Measurements from ENCODE around the gene HSBP1L1.

The HSBP1L1 gene

DNA sequence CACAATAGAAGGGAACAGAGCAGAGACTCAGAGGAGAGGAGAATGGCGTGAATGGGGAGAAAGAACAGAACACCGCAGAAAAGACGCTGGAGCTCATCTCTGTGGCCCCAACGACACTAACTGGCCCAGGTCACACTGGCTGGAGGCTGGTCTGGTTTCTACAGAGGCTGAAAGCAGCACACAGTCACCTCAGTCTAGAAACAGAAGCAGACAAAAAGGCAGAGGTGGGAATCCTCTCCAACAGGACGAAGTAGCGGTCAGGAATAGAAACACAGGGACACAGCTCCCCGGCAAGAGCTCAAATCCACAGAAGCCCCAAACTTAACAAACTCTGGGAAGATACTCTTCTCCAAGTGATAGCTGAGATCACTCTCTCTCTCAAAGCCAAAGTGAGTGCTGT is 22.2 kb upstream of the HSBP1L1 start:
- no peak for TF ChIP-seq RAD21 (IDR thresholded peaks at IDR 0.05; ENCODE audit: low read depth)
- TF ChIP-seq TAF1 (IDR thresholded peaks at IDR 0.05; ENCODE audit: low read depth) = no peak
- no peak for TF ChIP-seq TEAD4 (IDR thresholded peaks at IDR 0.05)
- TF ChIP-seq EP300 (IDR thresholded peaks at IDR 0.05; ENCODE audit: borderline replicate concordance) = no peak
- TF ChIP-seq FOXM1 (IDR thresholded peaks at IDR 0.05; ENCODE audit: borderline replicate concordance, low read depth) = no peak
- TF ChIP-seq NFIC (IDR thresholded peaks at IDR 0.05) = no peak
- TF ChIP-seq EGR1 (IDR thresholded peaks at IDR 0.05) = no peak
- TF ChIP-seq, protein P1, sequence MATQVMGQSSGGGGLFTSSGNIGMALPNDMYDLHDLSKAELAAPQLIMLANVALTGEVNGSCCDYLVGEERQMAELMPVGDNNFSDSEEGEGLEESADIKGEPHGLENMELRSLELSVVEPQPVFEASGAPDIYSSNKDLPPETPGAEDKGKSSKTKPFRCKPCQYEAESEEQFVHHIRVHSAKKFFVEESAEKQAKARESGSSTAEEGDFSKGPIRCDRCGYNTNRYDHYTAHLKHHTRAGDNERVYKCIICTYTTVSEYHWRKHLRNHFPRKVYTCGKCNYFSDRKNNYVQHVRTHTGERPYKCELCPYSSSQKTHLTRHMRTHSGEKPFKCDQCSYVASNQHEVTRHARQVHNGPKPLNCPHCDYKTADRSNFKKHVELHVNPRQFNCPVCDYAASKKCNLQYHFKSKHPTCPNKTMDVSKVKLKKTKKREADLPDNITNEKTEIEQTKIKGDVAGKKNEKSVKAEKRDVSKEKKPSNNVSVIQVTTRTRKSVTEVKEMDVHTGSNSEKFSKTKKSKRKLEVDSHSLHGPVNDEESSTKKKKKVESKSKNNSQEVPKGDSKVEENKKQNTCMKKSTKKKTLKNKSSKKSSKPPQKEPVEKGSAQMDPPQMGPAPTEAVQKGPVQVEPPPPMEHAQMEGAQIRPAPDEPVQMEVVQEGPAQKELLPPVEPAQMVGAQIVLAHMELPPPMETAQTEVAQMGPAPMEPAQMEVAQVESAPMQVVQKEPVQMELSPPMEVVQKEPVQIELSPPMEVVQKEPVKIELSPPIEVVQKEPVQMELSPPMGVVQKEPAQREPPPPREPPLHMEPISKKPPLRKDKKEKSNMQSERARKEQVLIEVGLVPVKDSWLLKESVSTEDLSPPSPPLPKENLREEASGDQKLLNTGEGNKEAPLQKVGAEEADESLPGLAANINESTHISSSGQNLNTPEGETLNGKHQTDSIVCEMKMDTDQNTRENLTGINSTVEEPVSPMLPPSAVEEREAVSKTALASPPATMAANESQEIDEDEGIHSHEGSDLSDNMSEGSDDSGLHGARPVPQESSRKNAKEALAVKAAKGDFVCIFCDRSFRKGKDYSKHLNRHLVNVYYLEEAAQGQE (IDR thresholded peaks at IDR 0.05; ENCODE audit: low read depth) = no peak
- TF ChIP-seq, protein P2, sequence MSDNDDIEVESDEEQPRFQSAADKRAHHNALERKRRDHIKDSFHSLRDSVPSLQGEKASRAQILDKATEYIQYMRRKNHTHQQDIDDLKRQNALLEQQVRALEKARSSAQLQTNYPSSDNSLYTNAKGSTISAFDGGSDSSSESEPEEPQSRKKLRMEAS (IDR thresholded peaks at IDR 0.05) = no peak
- no peak for TF ChIP-seq TCF12 (IDR thresholded peaks at IDR 0.05; ENCODE audit: low read depth)
- TF ChIP-seq YY1 (IDR thresholded peaks at IDR 0.05; ENCODE audit: low read depth) = no peak
- TF ChIP-seq ZBTB7A (IDR thresholded peaks at IDR 0.05; ENCODE audit: low read depth) = no peak
- TF ChIP-seq CEBPB (IDR thresholded peaks at IDR 0.05) = no peak
- TF ChIP-seq CREB1 (IDR thresholded peaks at IDR 0.05; ENCODE audit: low read depth) = no peak
- TF ChIP-seq, protein P3, sequence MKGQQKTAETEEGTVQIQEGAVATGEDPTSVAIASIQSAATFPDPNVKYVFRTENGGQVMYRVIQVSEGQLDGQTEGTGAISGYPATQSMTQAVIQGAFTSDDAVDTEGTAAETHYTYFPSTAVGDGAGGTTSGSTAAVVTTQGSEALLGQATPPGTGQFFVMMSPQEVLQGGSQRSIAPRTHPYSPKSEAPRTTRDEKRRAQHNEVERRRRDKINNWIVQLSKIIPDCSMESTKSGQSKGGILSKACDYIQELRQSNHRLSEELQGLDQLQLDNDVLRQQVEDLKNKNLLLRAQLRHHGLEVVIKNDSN (IDR thresholded peaks at IDR 0.05) = no peak

DNA sequence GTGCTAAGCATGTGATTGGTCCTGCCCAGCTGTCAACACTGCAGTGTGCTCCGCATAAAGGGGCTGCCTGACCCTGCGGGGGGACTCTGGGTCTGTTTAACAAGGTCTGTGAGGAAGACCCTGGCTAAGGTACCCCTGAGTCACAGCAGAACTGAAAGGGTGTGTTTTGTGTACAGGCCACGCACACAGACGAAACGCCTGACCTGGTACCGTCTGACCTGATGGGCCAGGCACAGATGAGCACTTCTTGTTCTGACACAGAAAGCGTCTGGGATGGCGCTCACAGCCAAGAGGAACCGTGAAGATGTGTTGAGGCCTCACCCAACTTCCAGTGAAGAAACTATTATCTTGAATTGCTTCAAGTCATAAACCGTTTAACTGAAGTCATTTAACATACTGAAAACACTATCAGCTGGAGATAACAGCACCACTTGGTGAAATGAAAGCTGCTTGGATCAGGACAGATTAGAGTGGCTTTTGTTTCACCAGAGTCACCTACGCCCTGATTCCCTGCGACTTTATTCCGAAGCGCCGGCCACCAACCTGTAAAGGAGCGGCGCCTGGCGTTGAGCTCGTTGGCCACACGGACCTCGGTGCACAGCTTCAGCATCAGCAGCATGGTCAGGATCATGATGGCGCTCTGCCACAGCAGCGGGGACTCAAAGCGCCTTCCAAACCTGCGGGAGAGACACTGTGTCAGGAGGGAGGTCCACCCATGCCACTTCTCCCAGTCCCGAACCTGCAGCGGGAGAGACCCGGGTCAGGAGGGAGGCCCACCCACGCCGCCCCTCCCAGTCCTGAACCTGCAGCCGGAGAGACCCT is 21.4 kb upstream of the HSBP1L1 start:
- TF ChIP-seq YY1 (IDR thresholded peaks at IDR 0.05; ENCODE audit: low read depth) = no peak
- no peak for TF ChIP-seq EGR1 (IDR thresholded peaks at IDR 0.05)
- no peak for TF ChIP-seq CEBPB (IDR thresholded peaks at IDR 0.05)
- no peak for TF ChIP-seq TEAD4 (IDR thresholded peaks at IDR 0.05)
- TF ChIP-seq EP300 (IDR thresholded peaks at IDR 0.05; ENCODE audit: borderline replicate concordance) = no peak
- no peak for TF ChIP-seq ZBTB7A (IDR thresholded peaks at IDR 0.05; ENCODE audit: low read depth)
- TF ChIP-seq, protein P2 (IDR thresholded peaks at IDR 0.05) = no peak
- TF ChIP-seq CREB1 (IDR thresholded peaks at IDR 0.05; ENCODE audit: low read depth) = no peak
- TF ChIP-seq, protein P3 (IDR thresholded peaks at IDR 0.05) = no peak
- no peak for TF ChIP-seq TAF1 (IDR thresholded peaks at IDR 0.05; ENCODE audit: low read depth)
- TF ChIP-seq RAD21 (IDR thresholded peaks at IDR 0.05; ENCODE audit: low read depth) = no peak
- TF ChIP-seq, protein P1 (IDR thresholded peaks at IDR 0.05; ENCODE audit: low read depth) = no peak
- TF ChIP-seq FOXM1 (IDR thresholded peaks at IDR 0.05; ENCODE audit: borderline replicate concordance, low read depth) = no peak
- TF ChIP-seq NFIC (IDR thresholded peaks at IDR 0.05) = no peak
- TF ChIP-seq TCF12 (IDR thresholded peaks at IDR 0.05; ENCODE audit: low read depth) = no peak

DNA sequence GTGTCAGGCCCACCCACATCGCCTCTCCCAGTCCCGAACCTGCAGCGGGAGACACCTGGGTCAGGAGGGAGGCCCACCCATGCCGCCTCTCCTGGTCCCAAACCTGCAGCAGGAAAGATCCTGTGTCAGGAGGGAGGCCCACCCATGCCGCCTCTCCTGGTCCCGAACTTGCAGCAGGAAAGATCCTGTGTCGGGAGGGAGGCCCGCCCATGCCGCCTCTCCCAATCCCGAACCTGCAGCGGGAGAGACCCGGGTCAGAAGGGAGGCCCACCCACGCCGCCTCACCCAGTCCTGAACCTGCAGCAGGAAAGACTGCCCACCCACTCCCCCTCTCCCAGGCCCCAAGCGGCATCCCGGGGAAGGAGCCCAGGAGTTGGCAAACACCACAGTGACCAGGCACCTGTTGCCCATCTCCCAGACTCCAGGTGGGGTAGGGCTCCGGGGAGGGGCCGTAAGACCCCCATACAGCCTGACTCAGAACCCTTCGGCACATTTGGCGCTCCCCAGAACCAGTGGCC is 20.8 kb upstream of the HSBP1L1 start:
- TF ChIP-seq, protein P2 (IDR thresholded peaks at IDR 0.05) = no peak
- TF ChIP-seq TCF12 (IDR thresholded peaks at IDR 0.05; ENCODE audit: low read depth) = no peak
- TF ChIP-seq EGR1 (IDR thresholded peaks at IDR 0.05) = no peak
- TF ChIP-seq YY1 (IDR thresholded peaks at IDR 0.05; ENCODE audit: low read depth) = no peak
- TF ChIP-seq EP300 (IDR thresholded peaks at IDR 0.05; ENCODE audit: borderline replicate concordance) = no peak
- TF ChIP-seq RAD21 (IDR thresholded peaks at IDR 0.05; ENCODE audit: low read depth) = no peak
- TF ChIP-seq NFIC (IDR thresholded peaks at IDR 0.05) = no peak

DNA sequence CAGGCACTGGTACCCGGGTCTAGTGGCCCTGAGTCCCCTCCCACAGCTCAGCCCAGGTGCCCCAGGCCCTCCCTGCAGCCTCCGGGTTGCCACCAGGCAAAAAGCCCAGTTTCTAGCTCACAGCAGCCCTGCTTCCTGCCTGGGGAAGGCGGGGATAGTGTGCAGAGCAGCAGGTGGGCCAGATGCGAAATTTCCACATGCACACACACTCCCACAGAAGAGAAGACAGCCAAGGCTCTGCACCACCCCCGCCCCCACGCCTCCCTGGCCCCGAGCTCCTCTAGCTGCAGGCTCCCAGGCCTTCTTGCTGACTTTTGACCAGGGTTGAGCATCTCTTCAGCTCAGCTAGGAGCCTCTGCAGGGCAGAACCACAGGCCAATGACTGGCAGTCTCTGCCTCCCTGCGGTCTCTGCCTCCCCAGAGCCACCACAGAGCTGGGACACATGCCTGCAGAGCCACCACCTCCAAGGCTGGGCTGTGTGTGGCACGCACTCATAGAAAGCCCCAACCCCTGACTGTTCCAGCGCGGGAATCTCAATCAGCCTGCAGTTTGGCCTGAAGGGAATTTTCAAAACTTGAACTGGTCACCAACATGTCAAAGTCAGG is 20.2 kb upstream of the HSBP1L1 start:
- TF ChIP-seq YY1 (IDR thresholded peaks at IDR 0.05; ENCODE audit: low read depth) (no peak), CEBPB (IDR thresholded peaks at IDR 0.05) (no peak), NFIC (IDR thresholded peaks at IDR 0.05) (no peak), RAD21 (IDR thresholded peaks at IDR 0.05; ENCODE audit: low read depth) (no peak), ZBTB7A (IDR thresholded peaks at IDR 0.05; ENCODE audit: low read depth) (no peak), EP300 (IDR thresholded peaks at IDR 0.05; ENCODE audit: borderline replicate concordance) (no peak), TCF12 (IDR thresholded peaks at IDR 0.05; ENCODE audit: low read depth) (no peak), TAF1 (IDR thresholded peaks at IDR 0.05; ENCODE audit: low read depth) (no peak), TEAD4 (IDR thresholded peaks at IDR 0.05) (no peak), CREB1 (IDR thresholded peaks at IDR 0.05; ENCODE audit: low read depth) (no peak), FOXM1 (IDR thresholded peaks at IDR 0.05; ENCODE audit: borderline replicate concordance, low read depth) (no peak), EGR1 (IDR thresholded peaks at IDR 0.05) (no peak)
- TF ChIP-seq, protein P1 (IDR thresholded peaks at IDR 0.05; ENCODE audit: low read depth) = no peak
- TF ChIP-seq, protein P3 (IDR thresholded peaks at IDR 0.05) = no peak
- TF ChIP-seq, protein P2 (IDR thresholded peaks at IDR 0.05) = no peak

All from Ishikawa (cell line).